Thyroid gland (tissue), 4 donors: ENCODE measurements around the gene CAVIN1.

ENCODE experiments used
- CTCF ChIP-seq, 6 experiments: fragments of 200-600 bp in 3 of 6; fragments of 450-650 bp in 3 of 6; sonication (generic) in 3 of 6; IDR thresholded peaks; one replicate each; pipeline ENCODE4 v1.5.1; 2016 to 2019; ENCODE audit warnings: antibody characterized with exemption in 6 of 6, mild to moderate bottlenecking in 2 of 6, inconsistent platforms in 1 of 6, moderate library complexity in 1 of 6
- POLR2A ChIP-seq, 2 donors: fragments of 450-650 bp; IDR thresholded peaks; one replicate each; pipeline ENCODE4 v1.6.1; 2017; ENCODE audit warnings: antibody characterized with exemption in 2 of 2, mild to moderate bottlenecking in 2 of 2, moderate library complexity in 1 of 2

- peak in 2 of 6 experiments; percentile 8 to 29 for TF ChIP-seq CTCF (IDR thresholded peaks at IDR 0.05)
- TF ChIP-seq POLR2A (IDR thresholded peaks at IDR 0.05) = no peak
Observed at GRCh38 chr17:42459256-42459800, 36.3 kb upstream of the CAVIN1 start.
